HT-29 (cell line): ENCODE results near the gene CRYBA2. TPM values are rescaled to one million over a fixed set of nuclear protein-coding genes. Genes with fewer than 3 reads are reported as not detected.

Source experiments
- DNase-seq: peaks from one replicate; pipeline ENCODE4 v3.0.0-alpha.2; 2015; ENCODE audit warnings: low spot score
- total RNA-seq: library from RNA; depleted of rRNA; stranded (reverse); fragments of >200 nt; shearing (Covaris generic); gene quantifications from 2 replicates; pipeline ENCODE4 v1.2.3, GENCODE V29; 2014

The CRYBA2 gene
- total RNA-seq, 1 experiment from 2014 or later: not detected

DNA sequence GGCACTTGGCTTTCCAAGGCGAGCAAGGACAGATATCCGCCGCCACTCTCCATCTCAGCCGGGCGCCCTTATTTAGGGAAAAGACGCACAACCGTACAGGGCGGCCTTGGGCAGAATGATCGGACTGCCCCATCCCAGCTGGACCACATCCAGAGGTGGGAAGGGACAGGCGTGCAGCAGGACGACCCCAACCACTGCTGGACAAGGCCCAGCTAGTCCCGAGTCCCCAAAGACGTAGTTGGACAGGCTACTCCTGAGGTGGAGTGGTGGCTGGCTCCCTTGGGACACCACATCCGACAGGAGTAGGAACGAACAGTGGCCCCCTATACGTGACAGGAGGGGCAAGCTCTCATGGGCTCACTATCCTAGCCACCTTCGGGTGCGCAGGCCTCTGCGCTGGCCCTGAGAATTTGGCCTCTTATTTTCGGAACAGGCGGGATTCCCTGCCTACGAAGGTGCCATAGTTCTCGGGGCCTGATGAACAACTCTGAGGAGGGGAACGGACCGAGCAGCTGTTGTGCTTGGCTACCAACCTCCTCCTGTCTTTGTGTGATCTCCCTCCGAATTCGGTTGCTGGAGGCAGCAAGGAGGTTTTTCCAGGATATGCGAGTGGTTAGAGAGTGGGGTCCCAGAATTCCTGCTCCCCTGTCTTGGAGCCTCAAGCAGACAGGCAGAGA, 10.5 kb downstream of the CRYBA2 start:
- no peak for DNase-seq

GRCh38 chr2:218981881-218982585, 11.2 kb downstream of the CRYBA2 start:
- no peak for DNase-seq

- no peak for DNase-seq
Measured at GRCh38 chr2:218981390-218981880, 11.8 kb downstream of the CRYBA2 start.

DNA sequence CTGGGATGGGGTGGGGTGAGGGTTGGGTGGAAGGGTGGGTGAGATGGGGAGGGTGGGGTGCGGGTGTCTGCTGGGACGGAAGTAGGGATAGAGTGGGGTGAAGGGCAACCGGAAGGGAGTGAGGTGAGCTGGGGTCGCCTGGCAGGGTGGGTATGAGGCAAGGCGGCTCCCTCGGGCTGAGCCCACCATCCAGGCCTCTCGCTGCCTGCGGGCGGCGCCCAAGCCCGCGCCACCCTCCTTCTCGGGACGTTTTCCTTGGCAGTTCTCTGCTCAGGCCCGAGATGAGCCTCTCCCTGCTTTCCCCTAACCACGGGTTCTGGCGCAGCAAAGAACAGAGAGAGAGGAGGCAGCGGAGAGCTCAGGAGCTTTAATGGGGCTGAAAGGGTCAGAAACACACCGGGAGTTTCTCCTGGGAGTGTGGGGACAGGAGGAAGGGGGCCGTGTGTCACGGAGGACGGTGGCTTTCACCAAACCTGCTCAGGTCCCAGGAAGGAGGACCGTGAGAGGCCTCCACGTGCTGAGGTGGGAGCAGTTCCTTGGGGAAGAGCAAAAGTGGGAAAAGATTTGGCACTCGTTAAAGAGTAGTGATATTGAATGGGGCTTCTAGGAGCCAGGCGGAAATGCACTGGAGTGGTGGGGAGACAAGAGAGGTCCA, 12.4 kb downstream of the CRYBA2 start:
- DNase-seq: peak; percentile 23

DNA sequence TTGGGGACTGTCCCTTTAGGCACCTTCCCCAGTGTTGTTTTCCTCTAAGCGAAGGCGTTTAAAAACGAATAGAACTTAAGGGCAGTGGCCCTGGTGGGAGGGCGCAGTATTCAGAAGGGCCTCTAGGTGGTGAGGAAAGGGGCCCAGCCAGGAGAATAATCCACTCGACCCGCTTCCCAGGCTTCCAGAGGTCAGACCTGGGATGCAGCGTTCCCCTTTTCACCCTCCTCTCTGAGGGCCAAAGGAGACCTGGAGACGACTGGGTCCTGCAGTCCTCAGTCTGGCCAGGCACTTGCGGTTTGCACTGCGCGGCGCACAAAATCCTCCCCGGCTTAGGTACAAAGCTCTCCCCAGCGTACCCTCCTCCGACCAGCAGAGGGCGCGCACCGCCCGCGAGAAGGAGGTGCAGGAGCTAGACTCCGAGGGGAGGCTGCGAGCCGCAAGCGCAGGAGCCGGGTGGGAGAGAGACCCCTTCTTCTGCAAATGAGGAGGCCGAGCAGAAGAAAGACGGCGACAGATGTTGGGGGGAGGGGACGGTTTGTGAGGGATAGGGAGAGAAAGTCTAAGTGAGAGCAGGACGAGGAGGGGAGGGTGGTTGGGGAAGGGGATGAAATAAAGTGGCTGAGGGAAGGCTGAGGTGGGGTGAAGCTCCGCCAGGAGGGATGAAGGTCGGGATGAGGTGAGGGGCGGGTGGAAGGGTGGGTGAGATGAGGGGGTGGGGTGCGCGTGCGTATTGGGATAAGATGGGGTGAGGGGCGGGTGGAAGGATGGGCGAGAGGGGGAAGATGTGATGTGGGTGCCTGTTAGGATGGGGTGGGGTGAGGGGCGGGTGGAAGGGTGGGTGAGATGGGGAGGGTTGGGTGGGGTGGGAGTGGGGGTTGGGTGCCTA, 13.1 kb downstream of the CRYBA2 start:
- peak; percentile 82 for DNase-seq

DNA sequence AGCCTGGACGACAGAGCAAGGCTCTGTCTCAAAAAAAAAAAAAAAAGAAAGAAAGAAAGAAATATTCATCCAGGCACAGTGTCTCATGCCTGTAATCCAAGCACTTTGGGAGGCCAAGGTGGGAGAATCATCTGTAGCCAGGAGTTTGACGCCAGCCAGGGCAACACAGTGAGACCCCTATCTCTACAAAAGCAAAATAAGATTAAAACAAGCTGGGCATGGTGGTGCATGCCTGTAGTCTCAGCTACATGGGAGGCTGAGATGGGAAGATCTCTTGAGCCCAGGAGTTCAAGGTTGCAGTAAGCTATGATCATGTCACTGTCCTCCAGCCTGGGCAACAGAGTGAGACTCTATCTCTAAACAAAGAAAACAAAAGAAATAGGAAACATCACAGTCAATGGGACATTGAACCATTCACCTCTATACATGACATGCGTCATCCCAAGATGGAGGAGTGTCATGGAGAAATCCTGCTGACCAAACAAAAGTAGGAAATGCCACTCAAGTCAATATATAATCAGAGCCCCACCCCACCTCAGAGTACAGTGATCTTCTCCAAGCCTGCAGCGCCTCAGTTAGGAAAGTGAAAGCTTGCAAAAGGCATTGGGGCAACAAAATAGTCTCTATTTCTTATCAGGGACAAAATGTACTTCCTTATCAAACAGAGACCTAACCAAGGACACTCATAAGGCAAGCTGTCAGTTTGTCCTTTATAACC, 18.0 kb downstream of the CRYBA2 start:
- no peak for DNase-seq

GRCh38 chr2:218970894-218971293, 22.3 kb downstream of the CRYBA2 start:
- DNase-seq: no peak

- DNase-seq: no peak
Measured at GRCh38 chr2:218964041-218964771, 29.0 kb downstream of the CRYBA2 start.

DNA sequence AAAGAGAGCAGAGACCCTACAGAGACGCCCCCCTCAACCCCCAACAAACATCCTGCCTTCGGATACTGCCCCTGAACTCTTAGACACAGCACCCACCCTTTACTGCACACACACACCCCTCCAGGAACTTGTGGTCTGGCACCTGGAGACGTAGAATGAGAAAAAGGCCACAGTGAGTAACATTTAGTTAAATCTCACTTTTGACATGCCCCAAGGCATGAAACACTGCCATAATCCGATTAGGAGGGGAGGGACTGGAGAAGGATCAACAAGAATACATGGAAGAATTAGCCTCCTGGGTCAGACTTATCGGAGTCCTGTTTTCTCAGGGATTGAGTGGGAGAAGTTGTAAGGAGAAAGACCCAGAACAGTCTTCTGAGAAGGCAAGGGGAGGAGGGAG, 29.6 kb downstream of the CRYBA2 start:
- DNase-seq: no peak

DNA sequence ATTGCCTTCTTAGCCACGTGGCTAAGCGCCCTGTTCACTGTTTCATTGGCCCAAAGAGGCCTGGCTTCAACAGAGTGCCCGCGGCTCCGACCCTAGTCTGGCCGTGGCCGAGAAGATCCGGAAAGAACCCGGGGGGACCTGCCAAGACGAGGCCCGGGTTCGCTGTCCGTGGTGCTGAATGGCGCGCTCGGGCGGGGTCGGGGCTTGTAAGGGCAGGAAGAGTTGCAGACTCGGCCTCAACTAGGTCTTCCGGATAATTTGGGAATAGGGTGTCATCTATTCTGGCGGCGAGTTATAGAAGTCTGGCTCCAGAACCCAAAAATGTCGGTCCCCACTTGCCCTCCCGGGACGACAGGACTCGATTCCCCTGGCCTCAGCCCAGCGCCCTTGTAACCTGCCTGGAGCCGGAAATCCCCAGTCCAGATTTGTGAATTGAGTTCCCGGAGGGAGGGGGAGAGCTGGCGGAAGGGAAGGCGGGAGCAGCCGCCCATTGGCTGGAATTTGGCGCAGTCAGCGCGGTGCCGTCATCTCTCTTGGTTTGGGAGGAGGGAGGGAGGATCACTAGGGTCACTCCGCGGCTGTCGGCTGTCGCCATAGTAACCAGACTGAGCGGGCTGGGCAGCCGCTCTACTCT, 30.2 kb downstream of the CRYBA2 start:
- DNase-seq: no peak

- DNase-seq: no peak
Measured at GRCh38 chr2:218961651-218962570, 31.3 kb downstream of the CRYBA2 start.

DNA sequence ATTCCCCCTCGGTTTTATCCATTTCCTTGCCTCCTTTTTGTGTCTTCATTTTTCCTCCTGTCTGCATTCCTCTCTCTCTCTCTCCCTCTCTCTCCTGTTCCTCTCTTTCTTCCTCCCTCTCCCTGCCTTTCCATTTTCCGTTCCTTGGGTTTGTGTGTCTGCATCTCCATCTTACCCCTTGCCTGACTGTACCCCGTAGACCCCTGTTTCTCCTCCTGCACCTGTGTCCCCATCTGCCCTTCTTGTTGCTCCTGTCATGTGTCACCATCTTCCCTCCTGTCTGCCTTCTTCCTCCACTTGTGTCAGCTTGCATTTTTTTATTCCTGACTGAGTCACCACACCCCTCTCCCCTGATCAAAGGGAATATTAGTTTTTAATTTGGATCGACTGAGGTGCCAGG, 32.0 kb downstream of the CRYBA2 start:
- DNase-seq: no peak

- DNase-seq: no peak
Measured at GRCh38 chr2:218960309-218961165, 32.7 kb downstream of the CRYBA2 start.

GRCh38 chr2:218959761-218960308, 33.4 kb downstream of the CRYBA2 start:
- DNase-seq: no peak

- DNase-seq: no peak
Measured at GRCh38 chr2:218959141-218959731, 34.0 kb downstream of the CRYBA2 start, which contains the start of gene CDK5R2. Gene CDK5R2, plus strand, starts transcription at chr2:218959666. Its CDS starts 155 bp downstream, at chr2:218959821.

GRCh38 chr2:218958276-218958675, 34.9 kb downstream of the CRYBA2 start:
- DNase-seq: no peak

DNA sequence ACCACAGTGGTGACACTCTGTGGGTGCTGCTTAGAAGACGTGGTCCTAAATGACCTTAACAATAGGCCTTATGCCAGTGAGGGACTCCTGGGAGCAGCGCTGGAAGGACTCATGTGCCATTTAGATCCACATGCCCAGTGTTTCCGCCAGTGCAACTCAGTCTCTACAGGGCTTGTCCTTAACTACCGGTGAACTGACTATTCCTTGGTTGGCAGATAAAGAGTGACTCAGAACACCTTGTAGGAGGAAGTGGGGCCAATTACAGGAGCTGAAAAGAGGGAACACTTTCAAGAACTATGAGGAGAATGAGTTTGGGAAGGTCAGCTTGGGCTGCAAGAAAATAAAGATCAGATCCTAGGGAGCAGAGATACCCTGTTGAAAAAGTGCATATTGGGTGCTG, 35.6 kb downstream of the CRYBA2 start:
- DNase-seq: peak; percentile 8
